ENCODE results near the gene IL20.

DNA sequence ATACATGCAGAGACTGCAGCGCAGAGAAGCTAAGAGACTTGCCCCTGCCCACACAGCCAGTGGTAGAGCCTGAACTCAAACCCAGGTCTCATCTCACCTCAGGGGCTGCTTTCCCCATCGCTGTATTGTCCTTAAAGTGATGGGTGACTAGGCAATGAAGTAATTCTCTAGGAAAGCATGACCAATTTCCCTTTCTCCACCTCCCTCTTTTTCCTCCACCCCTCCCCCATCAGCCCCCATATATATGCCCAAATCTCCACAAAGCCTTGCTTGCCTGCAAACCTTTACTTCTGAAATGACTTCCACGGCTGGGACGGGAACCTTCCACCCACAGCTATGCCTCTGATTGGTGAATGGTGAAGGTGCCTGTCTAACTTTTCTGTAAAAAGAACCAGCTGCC, 31.8 kb downstream of the IL20 start, which contains the start of gene IL24:
- TF ChIP-seq POLR2A (IDR thresholded peaks at IDR 0.05; ENCODE audit: low read depth, low read length) (no peak), TAF1 (IDR thresholded peaks at IDR 0.05; ENCODE audit: borderline replicate concordance, low read depth, low read length) (no peak), POLR2AphosphoS5 (IDR thresholded peaks at IDR 0.05; ENCODE audit: low read depth, low read length) (no peak)
